GM12878 (cell line): Measurements from ENCODE around the gene BHLHE23. TPM values are rescaled to one million over a fixed set of nuclear protein-coding genes. Genes with fewer than 3 reads are reported as not detected.

Source experiments
- ATAC-seq: fragments of 200-7000 bp; cut with Tn5 transposase; 3 replicates; pipeline ENCODE4 v1.9.1; 2020; ENCODE audit warnings: mild to moderate bottlenecking, moderate library complexity
- BruUV-seq: library from RNA; stranded (reverse); fragments of 400-500 nt; replicated peaks from 2 replicates; lab custom pipeline; 2021; lab: Mats Ljungman, UMichigan
- CTCF ChIA-PET: fragments of 300-600 bp; sonication (Branson Sonifier 250); formaldehyde crosslinking; extraction: SDS; loops from one replicate; lab custom pipeline; 2021; ENCODE audit warnings: inconsistent platforms; lab: Yijun Ruan, JAX
- POLR2A ChIA-PET: fragments of 350-600 bp; formaldehyde crosslinking; extraction: SDS; loops from one replicate; lab custom pipeline; 2021; ENCODE audit warnings: inconsistent platforms; lab: Charles Lee
- RAD21 ChIA-PET: fragments of 300-600 bp; sonication (Branson Sonifier 250); formaldehyde crosslinking; loops from one replicate; lab custom pipeline; 2023; ENCODE audit warnings: antibody characterized with exemption; ENCODE audit not compliant: unreplicated experiment; lab: Charles Lee
- SMC1A ChIA-PET: fragments of 300-600 bp; sonication (Branson Sonifier 250); formaldehyde crosslinking; loops from one replicate; lab custom pipeline; 2023; ENCODE audit not compliant: unreplicated experiment, uncharacterized antibody; lab: Charles Lee
- DNase-seq: peaks from one replicate; pipeline ENCODE4 v3.0.0-alpha.2; 2011; ENCODE audit warnings: low read depth, low spot score
- FAIRE-seq: peaks from 3 replicates; lab custom pipeline; 2011; peaks lifted over from hg19 to GRCh38; lab: Jason Lieb, UNC
- H2AFZ ChIP-seq: 2 replicates; pipeline ENCODE4 v1.6.0; 2011; ENCODE audit warnings: low read depth, low read length, control low read depth; ENCODE audit not compliant: control insufficient read depth
- H3K27ac ChIP-seq: 2 replicates; pipeline ENCODE4 v1.5.1; 2011; ENCODE audit warnings: control low read depth; ENCODE audit not compliant: control insufficient read depth, insufficient read depth
- H3K27me3 ChIP-seq, 2 experiments: replicated peaks in 1 of 2; 2 replicates each; pipeline versions ENCODE4 v1.6.0 to v1.6.1; 2011; ENCODE audit warnings: low read length in 1 of 2; ENCODE audit not compliant: control insufficient read depth in 2 of 2, insufficient read depth in 2 of 2
- H3K36me3 ChIP-seq, 2 experiments: 2 replicates each; pipeline ENCODE4 v1.5.1; 2011; ENCODE audit warnings: low read length in 1 of 2; ENCODE audit not compliant: control insufficient read depth in 2 of 2, insufficient read depth in 2 of 2
- H3K4me1 ChIP-seq: 2 replicates; pipeline ENCODE4 v1.6.1; 2011; ENCODE audit warnings: mild to moderate bottlenecking, low read length, moderate library complexity, mixed read lengths; ENCODE audit not compliant: control insufficient read depth, insufficient read depth
- H3K4me2 ChIP-seq: 2 replicates; pipeline ENCODE4 v1.6.0; 2011; ENCODE audit warnings: control low read depth; ENCODE audit not compliant: control insufficient read depth, insufficient read depth
- H3K4me3 ChIP-seq: fragments of 200-600 bp; sonication (generic); 2 replicates; pipeline ENCODE4 v1.5.1; 2016
- H3K79me2 ChIP-seq: 2 replicates; pipeline ENCODE4 v1.6.0; 2011; ENCODE audit warnings: low read length; ENCODE audit not compliant: control insufficient read depth, insufficient read depth
- H3K9ac ChIP-seq: 2 replicates; pipeline ENCODE4 v1.8.0; 2011; ENCODE audit warnings: low read length, control low read depth, mixed read lengths; ENCODE audit not compliant: control insufficient read depth, insufficient read depth
- H3K9me3 ChIP-seq: replicated peaks from 3 replicates; pipeline ENCODE4 v1.5.1; 2011; ENCODE audit warnings: mild to moderate bottlenecking, low read length; ENCODE audit not compliant: control insufficient read depth, insufficient read depth
- H4K20me1 ChIP-seq: 2 replicates; pipeline ENCODE4 v1.6.0; 2011; ENCODE audit not compliant: control insufficient read depth, insufficient read depth
- EZH2 ChIP-seq: IDR thresholded peaks from 2 replicates; pipeline ENCODE4 v1.6.1; 2012; ENCODE audit warnings: low read depth, mild to moderate bottlenecking, control low read depth, inconsistent platforms, low read length, borderline replicate concordance; ENCODE audit not compliant: control insufficient read depth
- HDAC2 ChIP-seq: fragments of 200-600 bp; sonication (generic); IDR thresholded peaks from 2 replicates; pipeline ENCODE4 v1.6.1; 2017
- REST ChIP-seq: IDR thresholded peaks from 2 replicates; pipeline ENCODE4 v1.6.1; 2012; ENCODE audit warnings: mild to moderate bottlenecking, low read depth, low read length
- WGBS: methylation state at CpG from one replicate; pipeline ENCODE4 v1.1.6; 2016; ENCODE audit warnings: low lambda C conversion rate; ENCODE audit not compliant: insufficient replicate concordance, insufficient coverage; ENCODE audit errors: missing lambda C conversion rate; 5-methylcytosine and 5-hydroxymethylcytosine counted together
- in situ Hi-C: fragments of 300-500 bp; cut with MboI; formaldehyde crosslinking; loops from 9 replicates; pipeline ENCODE4 v1.14.3; 2018; ENCODE audit warnings: mixed read lengths
- intact Hi-C: fragments of 100-400 bp; cut with micrococcal nuclease; formaldehyde crosslinking; loops from one replicate; pipeline ENCODE4 v1.14.2; 2022; ENCODE audit not compliant: unreplicated experiment
- polyA plus RNA-seq, 11 experiments: library from polyadenylated mRNA; depleted of rRNA in 4 of 11; unstranded in 6 of 11; stranded (reverse) in 5 of 11; fragments of >200 nt; fragmentation: Nextera tagmentation in 4 of 11; fragmentation: Illumina TruSeq in 1 of 11; extraction: Ambion mirVana in 4 of 11; extraction: Trizol in 1 of 11; gene quantifications; 1 replicate in 1 of 11; 2 replicates in 10 of 11; pipeline versions ENCODE4 v1.2.1 to v1.2.3, GENCODE V29; 2011 to 2016; ENCODE audit warnings: inconsistent platforms in 2 of 11, missing spikeins in 2 of 11, low read depth in 1 of 11
- total RNA-seq, 4 experiments: library from RNA; depleted of rRNA in 3 of 4; stranded (reverse); fragments of >200 nt in 3 of 4; fragmentation: Illumina TruSeq in 1 of 4; extraction: Trizol in 1 of 4; gene quantifications; 2 replicates each; pipeline versions ENCODE4 v1.2.1 to v1.2.3, GENCODE V29; 2013 to 2021

Gene BHLHE23
- total and polyA plus RNA-seq, 10 of the 15 experiments (the other 5 are each of a cell fraction or from before 2014, with no cell fraction given) = 0.28 to 0.33 TPM; not detected in 8

DNA sequence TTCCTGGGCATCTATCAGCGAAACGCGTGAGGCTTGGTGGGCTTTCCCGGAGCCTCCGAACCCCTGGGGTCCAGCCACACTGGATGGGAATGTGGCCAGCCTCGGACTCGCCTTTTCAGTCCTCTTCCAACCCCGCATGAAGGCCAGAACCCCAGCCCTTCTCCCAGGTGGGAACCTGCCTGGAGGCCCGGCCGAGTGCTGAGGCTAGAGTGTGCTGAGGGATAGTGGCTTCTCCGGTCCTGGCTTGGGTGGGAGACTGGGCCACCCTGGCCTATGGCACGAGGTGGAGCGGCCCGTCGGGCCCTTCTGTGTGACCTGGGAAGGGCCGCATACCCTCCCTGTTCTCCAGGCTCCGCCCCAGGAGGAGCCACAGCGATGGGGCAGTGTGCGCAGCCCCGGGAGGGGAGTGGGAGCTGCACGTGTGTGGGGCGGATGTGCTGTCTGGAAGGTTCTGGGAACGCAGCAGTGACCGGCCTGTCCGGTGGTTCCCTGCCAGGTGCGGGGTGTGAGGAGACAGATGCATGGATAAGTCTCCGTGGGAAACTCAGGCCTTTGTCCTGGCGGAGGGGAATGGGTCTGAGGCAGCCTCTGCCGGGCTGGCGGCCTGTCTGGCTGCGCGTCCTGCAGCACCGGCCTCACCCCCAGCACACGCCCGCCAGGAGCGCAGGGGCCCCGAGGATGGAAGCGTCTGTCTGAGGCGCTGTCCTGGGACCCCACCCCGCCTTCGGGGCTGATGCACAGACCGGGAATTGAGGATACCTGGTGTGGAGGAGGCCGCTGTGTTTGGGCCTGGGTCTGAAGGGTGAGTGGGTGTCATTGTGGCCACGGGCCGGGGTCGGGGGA lies 1.1 kb upstream of the BHLHE23 start (continued):
- TF ChIP-seq REST = no peak

GRCh38 chr20:63007360-63007645 lies 539 bp upstream of the BHLHE23 start:
- no peak overlapping the region for H3K9ac ChIP-seq
- H2AFZ ChIP-seq = no peak overlapping the region
- TF ChIP-seq EZH2 = 0 out of 2 replicates have a peak, but pooled peaks have one; percentile 15
- no peak for TF ChIP-seq HDAC2
- WGBS = 15% methylated on average over 20 of the region's 24 CpGs
- POLR2A ChIA-PET = interaction anchor here (3.1 kb wide), 1 partner anchor 29 kb away, joined by 36 read pairs; no protein-coding TSS in a partner anchor
- intact Hi-C loops = no loop called here
- RAD21 ChIA-PET = no interaction called here
- H3K9me3 ChIP-seq = no peaks in the 10 kb centered on the region; the same call in 2 of the 3 replicates
- H3K27me3 ChIP-seq = peaks cover 15 to 17% of the 10 kb centered on the region in 2 experiments
- CTCF ChIA-PET = no interaction called here
- BruUV-seq = no TSS peak
- ATAC-seq (no peak), DNase-seq (no peak), FAIRE-seq (no peak)
- peaks cover 19% of the 10 kb centered on the region for H3K79me2 ChIP-seq
- H3K4me2 ChIP-seq = no peak overlapping the region
- peaks cover 18% of the 10 kb centered on the region for H3K4me1 ChIP-seq
- in situ Hi-C loops = no loop called here
- SMC1A ChIA-PET = no interaction called here
- no peak overlapping the region for H3K4me3 ChIP-seq
- no peak overlapping the region for H3K27ac ChIP-seq
- no peaks in the 10 kb centered on the region for H4K20me1 ChIP-seq
- H3K36me3 ChIP-seq = no peaks in the 10 kb centered on the region
